Neural progenitor cell (in vitro differentiated cells): Measurements from ENCODE around the gene ZNF652.

ENCODE experiments used
- EZH2 ChIP-seq: fragments of 200-600 bp; sonication (generic); IDR thresholded peaks from 2 replicates; pipeline ENCODE4 v1.6.1; 2017; ENCODE audit warnings: antibody characterized with exemption, mild to moderate bottlenecking, moderate library complexity
- EZH2phosphoT487 ChIP-seq: fragments of 200-600 bp; sonication (generic); IDR thresholded peaks from 2 replicates; pipeline ENCODE4 v1.6.1; 2017; ENCODE audit warnings: antibody characterized with exemption
- TF ChIP-seq, protein P1 (sequence below): fragments of 200-600 bp; sonication (generic); IDR thresholded peaks from 2 replicates; pipeline ENCODE4 v1.5.1; 2017; ENCODE audit warnings: antibody characterized with exemption, mild to moderate bottlenecking

DNA sequence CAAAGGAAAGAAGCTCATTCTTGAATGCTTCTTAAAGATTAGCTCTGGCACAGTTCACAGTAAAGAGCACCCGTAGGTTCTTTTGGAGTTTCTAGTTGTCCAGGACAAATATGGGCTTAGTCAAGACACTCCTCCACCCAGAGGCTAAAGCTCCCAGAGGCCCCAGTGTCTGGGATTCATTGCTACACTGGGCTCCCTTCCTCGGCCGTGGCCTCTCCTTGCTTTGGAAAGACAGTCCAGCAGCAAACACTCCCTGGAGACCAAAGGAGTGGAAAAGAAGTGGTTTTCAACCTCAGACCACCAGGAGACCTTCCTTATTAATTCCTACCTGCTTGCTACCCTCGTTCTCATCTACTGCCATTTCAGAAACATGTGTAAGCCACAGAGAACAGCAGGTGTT, 35.5 kb upstream of the ZNF652 start:
- TF ChIP-seq EZH2phosphoT487, result no peak
- TF ChIP-seq, protein P1, sequence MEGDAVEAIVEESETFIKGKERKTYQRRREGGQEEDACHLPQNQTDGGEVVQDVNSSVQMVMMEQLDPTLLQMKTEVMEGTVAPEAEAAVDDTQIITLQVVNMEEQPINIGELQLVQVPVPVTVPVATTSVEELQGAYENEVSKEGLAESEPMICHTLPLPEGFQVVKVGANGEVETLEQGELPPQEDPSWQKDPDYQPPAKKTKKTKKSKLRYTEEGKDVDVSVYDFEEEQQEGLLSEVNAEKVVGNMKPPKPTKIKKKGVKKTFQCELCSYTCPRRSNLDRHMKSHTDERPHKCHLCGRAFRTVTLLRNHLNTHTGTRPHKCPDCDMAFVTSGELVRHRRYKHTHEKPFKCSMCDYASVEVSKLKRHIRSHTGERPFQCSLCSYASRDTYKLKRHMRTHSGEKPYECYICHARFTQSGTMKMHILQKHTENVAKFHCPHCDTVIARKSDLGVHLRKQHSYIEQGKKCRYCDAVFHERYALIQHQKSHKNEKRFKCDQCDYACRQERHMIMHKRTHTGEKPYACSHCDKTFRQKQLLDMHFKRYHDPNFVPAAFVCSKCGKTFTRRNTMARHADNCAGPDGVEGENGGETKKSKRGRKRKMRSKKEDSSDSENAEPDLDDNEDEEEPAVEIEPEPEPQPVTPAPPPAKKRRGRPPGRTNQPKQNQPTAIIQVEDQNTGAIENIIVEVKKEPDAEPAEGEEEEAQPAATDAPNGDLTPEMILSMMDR, result no peak
- no peak for TF ChIP-seq EZH2
